ENCODE data around the gene TAF6L. TPM values are rescaled to one million over a fixed set of nuclear protein-coding genes. Genes with fewer than 3 reads are reported as not detected.
"Not testable (repeated sequence)": the region's sequence is repeated elsewhere in the genome, so short reads cannot be mapped to it uniquely, and the experiment has no call there.

The TAF6L gene
- total and polyA plus RNA-seq, 9 of the 15 experiments (the other 6 are each of a cell fraction or from before 2014, with no cell fraction given), result 0.04 to 45.5 (median 20.8) TPM

- H3K9me1 ChIP-seq (ENCODE audit: control insufficient read depth, insufficient read depth, low read length), result no peaks in the 10 kb centered on the region
- no peak overlapping the region for H3K4me2 ChIP-seq (ENCODE audit: insufficient read depth, low read length)
- no peaks in the 10 kb centered on the region for H3K27me3 ChIP-seq (ENCODE audit: control insufficient read depth in 2 of 2, insufficient read depth in 2 of 2, low read length in 2 of 2)
- H2AFZ ChIP-seq (ENCODE audit: low read depth, low read length), result no peak overlapping the region
- in situ Hi-C loops (cut with MboI) (no loop called here), intact Hi-C loops (cut with micrococcal nuclease) (no loop called here)
- H3K4me1 ChIP-seq (replicated peaks in 1 of 2; ENCODE audit: control insufficient read depth in 2 of 2, insufficient read depth in 2 of 2, low read length in 2 of 2), result no peaks in the 10 kb centered on the region
- no TSS peak for BruUV-seq (replicated peaks)
- H4K20me1 ChIP-seq (replicated peaks; ENCODE audit: control insufficient read depth, insufficient read depth, low read length), result no peaks in the 10 kb centered on the region
- no peak overlapping the region for H3K4me3 ChIP-seq
- H3K36me3 ChIP-seq (ENCODE audit: control insufficient read depth, insufficient read depth, low read length), result peaks cover 72% of the 10 kb centered on the region
- WGBS (ENCODE audit: insufficient coverage, low coverage, missing lambda C conversion rate), result 80% methylated on average over 3 of the region's 3 CpGs
- ChIA-PET POLR2A (interaction anchor here (0.7 to 1.8 kb wide), 8 partner anchors 8 to 57 kb away, joined by 3 to 14 read pairs (median 4); partner anchors contain the start of genes NXF1 and SLC3A2), CTCF (ENCODE audit: low intra/inter-chr PET ratio) (no interaction called here)
- no peak for ATAC-seq
- no peaks in the 10 kb centered on the region for H3K9me3 ChIP-seq (replicated peaks; ENCODE audit: control insufficient read depth, insufficient read depth, low read depth, low read length)
- H3K79me2 ChIP-seq (ENCODE audit: control insufficient read depth, insufficient read depth, low read length), result peaks cover 11% of the 10 kb centered on the region; the same call in 2 of the 3 replicates
- no peak for FAIRE-seq
- DNase-seq (ENCODE audit: extremely low read depth in 1 of 4, low spot score in 3 of 4), result peak in 1 of 4 experiments; percentile 4
- H3K27ac ChIP-seq (ENCODE audit: extremely low read depth, low read depth, low read length), result no peak overlapping the region
- TF ChIP-seq, protein P1, sequence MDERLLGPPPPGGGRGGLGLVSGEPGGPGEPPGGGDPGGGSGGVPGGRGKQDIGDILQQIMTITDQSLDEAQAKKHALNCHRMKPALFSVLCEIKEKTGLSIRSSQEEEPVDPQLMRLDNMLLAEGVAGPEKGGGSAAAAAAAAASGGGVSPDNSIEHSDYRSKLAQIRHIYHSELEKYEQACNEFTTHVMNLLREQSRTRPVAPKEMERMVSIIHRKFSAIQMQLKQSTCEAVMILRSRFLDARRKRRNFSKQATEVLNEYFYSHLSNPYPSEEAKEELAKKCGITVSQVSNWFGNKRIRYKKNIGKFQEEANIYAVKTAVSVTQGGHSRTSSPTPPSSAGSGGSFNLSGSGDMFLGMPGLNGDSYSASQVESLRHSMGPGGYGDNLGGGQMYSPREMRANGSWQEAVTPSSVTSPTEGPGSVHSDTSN (CRISPR knock-in tag; IDR thresholded peaks at IDR 0.05; ENCODE audit: low read depth), result no peak
- TF ChIP-seq, protein P1 (tag; conservative IDR thresholded peaks at IDR 0.05; ENCODE audit: low read depth), result no peak
- TF ChIP-seq THAP12 (CRISPR knock-in tag; IDR thresholded peaks at IDR 0.05) (no peak), KLF10 (CRISPR knock-in tag; IDR thresholded peaks at IDR 0.05) (no peak), ZNF324 (CRISPR knock-in tag; IDR thresholded peaks at IDR 0.05) (no peak), BACH1 (tag; IDR thresholded peaks at IDR 0.05) (no peak), NFXL1 (CRISPR knock-in tag; IDR thresholded peaks at IDR 0.05) (no peak), ZNF57 (CRISPR knock-in tag; IDR thresholded peaks at IDR 0.05) (no peak), ZNF3 (CRISPR knock-in tag; IDR thresholded peaks at IDR 0.05) (no peak), COPS2 (conservative IDR thresholded peaks at IDR 0.05) (no peak), NCOA6 (IDR thresholded peaks at IDR 0.05) (no peak), MLX (CRISPR knock-in tag; conservative IDR thresholded peaks at IDR 0.05) (no peak)
- no peak overlapping the region for H3K9ac ChIP-seq (ENCODE audit: insufficient read depth in 1 of 2, low read depth in 2 of 2, low read length in 2 of 2)
These were observed 52.5 kb downstream of the TAF6L start for GRCh38 chr11:62823677-62824076.

DNA sequence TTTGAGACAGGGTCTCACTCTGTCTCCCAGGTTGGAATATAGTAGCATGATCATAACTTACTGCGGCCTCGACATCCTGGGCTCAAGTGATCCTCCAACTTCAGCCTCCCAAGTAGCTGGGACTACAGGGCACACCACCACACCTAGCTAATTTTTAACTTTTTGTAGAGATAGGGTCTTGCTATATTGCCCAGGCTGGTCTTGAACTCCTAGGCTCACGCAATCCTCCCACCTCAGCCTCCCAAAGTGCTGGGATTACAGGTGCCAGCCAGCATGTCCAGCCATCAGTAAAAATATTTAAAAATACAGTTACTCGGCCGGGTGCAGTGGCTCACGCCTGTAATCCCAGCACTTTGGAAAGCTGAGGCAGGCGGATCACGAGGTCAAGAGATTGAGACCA lies 56.9 kb downstream of the TAF6L start:
- in situ Hi-C loops (cut with MboI); H3K4me3 ChIP-seq; FAIRE-seq; CTCF ChIA-PET (ENCODE audit: low intra/inter-chr PET ratio); BruUV-seq (replicated peaks); H3K9me1 ChIP-seq (ENCODE audit: control insufficient read depth, insufficient read depth, low read length); DNase-seq (ENCODE audit: extremely low read depth in 1 of 4, low spot score in 3 of 4); H2AFZ ChIP-seq (ENCODE audit: low read depth, low read length); H3K9me3 ChIP-seq (replicated peaks; ENCODE audit: control insufficient read depth, insufficient read depth, low read depth, low read length); H3K9ac ChIP-seq (ENCODE audit: insufficient read depth in 1 of 2, low read depth in 2 of 2, low read length in 2 of 2); H4K20me1 ChIP-seq (replicated peaks; ENCODE audit: control insufficient read depth, insufficient read depth, low read length); H3K27me3 ChIP-seq (ENCODE audit: control insufficient read depth in 2 of 2, insufficient read depth in 2 of 2, low read length in 2 of 2); intact Hi-C loops (cut with micrococcal nuclease); H3K27ac ChIP-seq (ENCODE audit: extremely low read depth, low read depth, low read length); ATAC-seq; H3K4me2 ChIP-seq (ENCODE audit: insufficient read depth, low read length): not testable (repeated sequence)
- Histone ChIP-seq H3K36me3 (ENCODE audit: control insufficient read depth, insufficient read depth, low read length) (peaks cover 60% of the 10 kb centered on the region), H3K79me2 (ENCODE audit: control insufficient read depth, insufficient read depth, low read length) (peaks cover 37% of the 10 kb centered on the region), H3K4me1 (replicated peaks in 1 of 2; ENCODE audit: control insufficient read depth in 2 of 2, insufficient read depth in 2 of 2, low read length in 2 of 2) (peaks cover 7 to 12% of the 10 kb centered on the region in 2 experiments; a peak in 4 of 5 replicates)
- POLR2A ChIA-PET, result interaction anchor here (0.7 to 4.9 kb wide), 7 partner anchors 8 to 55 kb away, joined by 3 to 70 read pairs (median 11); partner anchors contain the start of gene WDR74
- WGBS (ENCODE audit: insufficient coverage, low coverage, missing lambda C conversion rate), result 93% methylated on average over 8 of the region's 8 CpGs
